HepG2 (cell line): ENCODE data around the gene ZNF865. TPM values are rescaled to one million over a fixed set of nuclear protein-coding genes. Genes with fewer than 3 reads are reported as not detected.

Experiments used
- ARID3A ChIP-seq: IDR thresholded peaks from 2 replicates; pipeline ENCODE4 v1.6.1; 2012; ENCODE audit warnings: low read depth, low read length, improper control_type of control experiment
- FLYWCH1 ChIP-seq: sonication (generic); formaldehyde crosslinking; IDR thresholded peaks from 2 replicates; pipeline ENCODE4 v1.8.1; 2023; ENCODE audit warnings: mild to moderate bottlenecking, missing genetic modification reagents
- GZF1 ChIP-seq: sonication (generic); formaldehyde crosslinking; IDR thresholded peaks from 2 replicates; pipeline ENCODE4 v1.5.1; 2020; ENCODE audit warnings: mild to moderate bottlenecking, missing genetic modification reagents
- HDAC1 ChIP-seq: sonication (generic); formaldehyde crosslinking; IDR thresholded peaks from 2 replicates; pipeline ENCODE4 v1.5.1; 2020; ENCODE audit warnings: mild to moderate bottlenecking, missing genetic modification reagents
- HNRNPK ChIP-seq: fragments of 200-400 bp; formaldehyde crosslinking; IDR thresholded peaks from 2 replicates; pipeline ENCODE4 v1.6.1; 2018; ENCODE audit warnings: low read length, low read depth, moderate library complexity, mild to moderate bottlenecking; ENCODE audit not compliant: poor library complexity, severe bottlenecking
- NBN ChIP-seq: fragments of 450-650 bp; conservative IDR thresholded peaks from 2 replicates; pipeline ENCODE4 v1.6.1; 2017
- NCOR1 ChIP-seq: fragments of 200-600 bp; sonication (generic); IDR thresholded peaks from 2 replicates; pipeline ENCODE4 v1.7.0; 2017; ENCODE audit warnings: antibody characterized with exemption, low read length, borderline replicate concordance
- SMAD9 ChIP-seq: sonication (generic); formaldehyde crosslinking; IDR thresholded peaks from 2 replicates; pipeline ENCODE4 v1.5.1; 2020; ENCODE audit warnings: mild to moderate bottlenecking, missing genetic modification reagents
- SOX6 ChIP-seq, 2 experiments: fragments of 450-650 bp in 1 of 2; sonication (generic) in 1 of 2; formaldehyde crosslinking in 1 of 2; IDR thresholded peaks; 2 replicates each; pipeline versions ENCODE4 v1.4.0 to v1.6.1; 2017 to 2020; ENCODE audit warnings: antibody characterized with exemption in 1 of 2, mild to moderate bottlenecking in 1 of 2, missing genetic modification reagents in 1 of 2
- THAP8 ChIP-seq: sonication (generic); formaldehyde crosslinking; IDR thresholded peaks from 2 replicates; pipeline ENCODE4 v1.5.1; 2020; ENCODE audit warnings: missing genetic modification reagents, mild to moderate bottlenecking, borderline replicate concordance
- TMF1 ChIP-seq: sonication (generic); formaldehyde crosslinking; IDR thresholded peaks from 2 replicates; pipeline ENCODE4 v1.8.1; 2022; ENCODE audit warnings: low read depth, missing genetic modification reagents
- ZBTB1 ChIP-seq: sonication (generic); formaldehyde crosslinking; IDR thresholded peaks from 2 replicates; pipeline ENCODE4 v1.4.0; 2020; ENCODE audit warnings: missing genetic modification reagents, borderline replicate concordance
- ZNF281 ChIP-seq: sonication (generic); formaldehyde crosslinking; IDR thresholded peaks from 2 replicates; pipeline ENCODE4 v1.4.0; 2020; ENCODE audit warnings: missing genetic modification reagents, borderline replicate concordance
- ZNF468 ChIP-seq: sonication (generic); formaldehyde crosslinking; IDR thresholded peaks from 2 replicates; pipeline ENCODE4 v1.8.0; 2022; ENCODE audit warnings: mild to moderate bottlenecking, moderate library complexity, missing genetic modification reagents
- ZNF552 ChIP-seq: sonication (generic); formaldehyde crosslinking; IDR thresholded peaks from 2 replicates; pipeline ENCODE4 v1.9.0; 2022; ENCODE audit warnings: missing genetic modification reagents, mild to moderate bottlenecking, borderline replicate concordance
- ZNF556 ChIP-seq: sonication (generic); formaldehyde crosslinking; IDR thresholded peaks from 2 replicates; pipeline ENCODE4 v1.4.0; 2020; ENCODE audit warnings: mild to moderate bottlenecking, missing genetic modification reagents, borderline replicate concordance
- ZNF768 ChIP-seq: sonication (generic); formaldehyde crosslinking; IDR thresholded peaks from 2 replicates; pipeline ENCODE4 v1.4.0; 2020; ENCODE audit warnings: missing genetic modification reagents
- polyA plus RNA-seq, 8 experiments: library from polyadenylated mRNA; depleted of rRNA in 3 of 8; stranded (reverse) in 7 of 8; unstranded in 1 of 8; fragments of >200 nt; fragmentation: Illumina TruSeq in 4 of 8; extraction: Trizol in 4 of 8; gene quantifications; 2 replicates each; pipeline versions ENCODE4 v1.2.1 to v1.2.3, GENCODE V29; 2011 to 2016; ENCODE audit warnings: low read depth in 4 of 8, missing spikeins in 1 of 8, mixed read lengths in 1 of 8; ENCODE audit not compliant: insufficient read depth in 1 of 8
- total RNA-seq, 5 experiments: library from RNA; depleted of rRNA; stranded (reverse); fragments of >200 nt; fragmentation: Illumina TruSeq; extraction: Trizol; gene quantifications; 2 replicates each; pipeline ENCODE4 v1.2.3, GENCODE V29; 2016; ENCODE audit warnings: low read depth in 1 of 5
- TF ChIP-seq, protein P1 (sequence below): sonication (generic); formaldehyde crosslinking; IDR thresholded peaks from 2 replicates; pipeline ENCODE4 v1.4.0; 2020; ENCODE audit warnings: missing genetic modification reagents

ZNF865 gene
- total and polyA plus RNA-seq, 2 of the 13 experiments (the other 11 are each of a cell fraction or from before 2014, with no cell fraction given): 0.93 to 1.0 TPM

DNA sequence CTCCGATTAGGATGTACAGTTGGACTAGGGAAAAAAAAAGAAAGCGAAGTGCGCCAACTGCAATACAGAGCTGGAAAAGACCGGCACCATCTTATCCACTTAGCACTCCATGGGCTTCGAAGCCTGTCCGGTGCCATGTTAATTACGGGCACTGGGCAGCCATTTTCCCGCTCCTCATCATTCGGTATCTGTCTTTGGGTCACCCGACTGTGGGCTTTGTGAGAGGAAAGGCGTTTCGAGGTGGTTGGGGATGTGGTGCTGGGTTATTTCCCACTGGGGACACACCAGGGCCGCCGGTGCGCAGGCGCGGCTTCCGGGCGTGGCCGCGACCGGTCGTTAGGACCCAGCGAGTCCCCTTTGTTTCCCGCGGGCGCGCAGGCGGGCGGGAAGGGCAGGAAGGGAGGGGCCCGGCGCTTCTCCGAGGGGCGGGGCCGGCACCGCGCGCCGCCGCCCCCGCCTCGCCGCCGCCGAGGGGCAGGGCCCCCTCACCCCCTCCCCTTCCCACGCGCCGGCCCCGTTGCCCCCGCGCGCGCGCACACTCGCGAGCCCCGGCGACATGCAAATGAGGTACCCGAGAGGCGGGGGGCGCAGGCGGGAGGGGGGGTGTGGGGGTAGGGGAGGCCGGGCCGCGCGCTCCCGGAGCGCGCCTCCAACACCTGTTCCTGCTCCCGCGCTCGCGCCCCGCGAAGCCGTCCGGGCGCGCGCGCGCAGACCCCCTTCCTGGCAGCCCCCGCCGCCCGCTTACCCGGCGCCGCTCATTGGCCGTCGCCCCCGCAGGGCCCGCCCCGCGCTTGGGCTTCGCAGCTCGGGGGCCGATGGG lies 5.4 kb upstream of the ZNF865 start, which contains the start of gene ZNF524 (continued):
- peak; percentile 39; the same call in 1 of the 2 replicates for TF ChIP-seq ZNF281
- no peak for TF ChIP-seq ZBTB1 (CRISPR knock-in tag)
- peak; percentile 75 for TF ChIP-seq TMF1 (CRISPR knock-in tag)
- TF ChIP-seq, protein P1, sequence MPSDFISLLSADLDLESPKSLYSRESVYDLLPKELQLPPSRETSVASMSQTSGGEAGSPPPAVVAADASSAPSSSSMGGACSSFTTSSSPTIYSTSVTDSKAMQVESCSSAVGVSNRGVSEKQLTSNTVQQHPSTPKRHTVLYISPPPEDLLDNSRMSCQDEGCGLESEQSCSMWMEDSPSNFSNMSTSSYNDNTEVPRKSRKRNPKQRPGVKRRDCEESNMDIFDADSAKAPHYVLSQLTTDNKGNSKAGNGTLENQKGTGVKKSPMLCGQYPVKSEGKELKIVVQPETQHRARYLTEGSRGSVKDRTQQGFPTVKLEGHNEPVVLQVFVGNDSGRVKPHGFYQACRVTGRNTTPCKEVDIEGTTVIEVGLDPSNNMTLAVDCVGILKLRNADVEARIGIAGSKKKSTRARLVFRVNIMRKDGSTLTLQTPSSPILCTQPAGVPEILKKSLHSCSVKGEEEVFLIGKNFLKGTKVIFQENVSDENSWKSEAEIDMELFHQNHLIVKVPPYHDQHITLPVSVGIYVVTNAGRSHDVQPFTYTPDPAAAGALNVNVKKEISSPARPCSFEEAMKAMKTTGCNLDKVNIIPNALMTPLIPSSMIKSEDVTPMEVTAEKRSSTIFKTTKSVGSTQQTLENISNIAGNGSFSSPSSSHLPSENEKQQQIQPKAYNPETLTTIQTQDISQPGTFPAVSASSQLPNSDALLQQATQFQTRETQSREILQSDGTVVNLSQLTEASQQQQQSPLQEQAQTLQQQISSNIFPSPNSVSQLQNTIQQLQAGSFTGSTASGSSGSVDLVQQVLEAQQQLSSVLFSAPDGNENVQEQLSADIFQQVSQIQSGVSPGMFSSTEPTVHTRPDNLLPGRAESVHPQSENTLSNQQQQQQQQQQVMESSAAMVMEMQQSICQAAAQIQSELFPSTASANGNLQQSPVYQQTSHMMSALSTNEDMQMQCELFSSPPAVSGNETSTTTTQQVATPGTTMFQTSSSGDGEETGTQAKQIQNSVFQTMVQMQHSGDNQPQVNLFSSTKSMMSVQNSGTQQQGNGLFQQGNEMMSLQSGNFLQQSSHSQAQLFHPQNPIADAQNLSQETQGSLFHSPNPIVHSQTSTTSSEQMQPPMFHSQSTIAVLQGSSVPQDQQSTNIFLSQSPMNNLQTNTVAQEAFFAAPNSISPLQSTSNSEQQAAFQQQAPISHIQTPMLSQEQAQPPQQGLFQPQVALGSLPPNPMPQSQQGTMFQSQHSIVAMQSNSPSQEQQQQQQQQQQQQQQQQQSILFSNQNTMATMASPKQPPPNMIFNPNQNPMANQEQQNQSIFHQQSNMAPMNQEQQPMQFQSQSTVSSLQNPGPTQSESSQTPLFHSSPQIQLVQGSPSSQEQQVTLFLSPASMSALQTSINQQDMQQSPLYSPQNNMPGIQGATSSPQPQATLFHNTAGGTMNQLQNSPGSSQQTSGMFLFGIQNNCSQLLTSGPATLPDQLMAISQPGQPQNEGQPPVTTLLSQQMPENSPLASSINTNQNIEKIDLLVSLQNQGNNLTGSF (CRISPR knock-in tag): 0 out of 2 replicates have a peak, but pooled peaks have one; percentile 22
- TF ChIP-seq HNRNPK: peak; percentile 73
- no peak for TF ChIP-seq ZNF552 (CRISPR knock-in tag)
- no peak for TF ChIP-seq ZNF556
- TF ChIP-seq SOX6 (IDR thresholded peaks at IDR 0.05): no peak
- 0 out of 2 replicates have a peak, but pooled peaks have one; percentile 31 for TF ChIP-seq SOX6 (CRISPR knock-in tag; IDR thresholded peaks at IDR 0.05)
- no peak for TF ChIP-seq THAP8 (CRISPR knock-in tag)
- TF ChIP-seq ZNF768 (CRISPR knock-in tag): peak; percentile 54; the same call in 1 of the 2 replicates
- peak; percentile 40 for TF ChIP-seq HDAC1 (CRISPR knock-in tag)
- TF ChIP-seq ARID3A: no peak
- no peak for TF ChIP-seq ZNF468
- TF ChIP-seq GZF1: no peak
- no peak for TF ChIP-seq SMAD9 (CRISPR knock-in tag)
- TF ChIP-seq NCOR1: no peak
- no peak for TF ChIP-seq FLYWCH1 (CRISPR knock-in tag)
- TF ChIP-seq NBN: no peak
